Activated CD4-positive, alpha-beta T cell treated with anti-CD3 and anti-CD28 coated beads, Interleukin-2, amount 10 ng/mL, durations not matched to agents 7 days and 5 days (primary cell): ENCODE results near the gene HAUS5. TPM values are rescaled to one million over a fixed set of nuclear protein-coding genes. Genes with fewer than 3 reads are reported as not detected.

Source experiments
- CTCF ChIA-PET: fragments of 350-600 bp; sonication (Branson Sonifier 250); formaldehyde crosslinking; loops from one replicate; lab custom pipeline; 2021; ENCODE audit warnings: antibody characterized with exemption; lab: Charles Lee
- POLR2A ChIA-PET: fragments of 350-600 bp; sonication (Branson Sonifier 250); formaldehyde crosslinking; loops from one replicate; lab custom pipeline; 2021; ENCODE audit warnings: antibody characterized with exemption; lab: Charles Lee
- DNase-seq: peaks from one replicate; pipeline ENCODE4 v3.0.0-alpha.2; 2020
- H3K27ac Mint-ChIP-seq: one replicate; pipeline ENCODE4 v1.8.0; 2021; ENCODE audit warnings: mild to moderate bottlenecking, moderate library complexity, mixed read lengths
- H3K27me3 Mint-ChIP-seq: one replicate; pipeline ENCODE4 v1.8.0; 2021; ENCODE audit warnings: mixed read lengths
- H3K36me3 Mint-ChIP-seq: one replicate; pipeline ENCODE4 v1.8.0; 2021; ENCODE audit warnings: low read depth, mixed read lengths
- H3K4me1 Mint-ChIP-seq: one replicate; pipeline ENCODE4 v1.8.0; 2021; ENCODE audit warnings: mixed read lengths
- H3K4me3 Mint-ChIP-seq: one replicate; pipeline ENCODE4 v1.8.0; 2021; ENCODE audit warnings: mild to moderate bottlenecking, moderate library complexity, mixed read lengths
- H3K9me3 Mint-ChIP-seq: one replicate; pipeline ENCODE4 v1.8.0; 2021; ENCODE audit warnings: mixed read lengths
- total RNA-seq, 2 experiments: library from RNA; stranded (reverse); gene quantifications; one replicate each; pipeline ENCODE4 v1.2.3, GENCODE V29; 2021

Gene HAUS5
- total RNA-seq: 10 to 100 TPM; 52.2 to 57.9 TPM

- ChIA-PET CTCF (interaction anchor here (0.6 to 1.1 kb wide), 6 partner anchors 9 to 150 kb away, joined by 3 to 6 read pairs (median 4); no protein-coding TSS in a partner anchor), POLR2A (interaction anchor here (0.6 kb wide), 1 partner anchor 35 kb away, joined by 3 read pairs; the partner anchor contains the start of gene COX6B1)
- H3K4me1 Mint-ChIP-seq: peaks cover 53% of the 10 kb centered on the region
- peak; percentile 95 for DNase-seq
- H3K36me3 Mint-ChIP-seq: peaks cover 17% of the 10 kb centered on the region
- H3K4me3 Mint-ChIP-seq: peak within 1 kb of the TSS; percentile 85
- no peaks in the 10 kb centered on the region for H3K27me3 Mint-ChIP-seq
- peaks cover 7% of the 10 kb centered on the region for H3K9me3 Mint-ChIP-seq
- peak within 1 kb of the TSS; percentile 96 for H3K27ac Mint-ChIP-seq
These were observed at the start of gene HAUS5 for GRCh38 chr19:35612559-35613321. HAUS5 (plus strand) TSS chr19:35612735; CDS start chr19:35612795, 60 bp downstream.

GRCh38 chr19:35562776-35563175 lies 49.8 kb upstream of the HAUS5 start:
- no peaks in the 10 kb centered on the region for H3K36me3 Mint-ChIP-seq
- POLR2A ChIA-PET: no interaction called here
- CTCF ChIA-PET: no interaction called here

GRCh38 chr19:35563207-35563829 lies 49.2 kb upstream of the HAUS5 start, which contains the start of gene ATP4A:
ATP4A (minus strand) TSS chr19:35563658; CDS start chr19:35563629, 29 bp downstream.
- H3K9me3 Mint-ChIP-seq: no peaks in the 10 kb centered on the region
- DNase-seq: no peak
- H3K36me3 Mint-ChIP-seq: no peaks in the 10 kb centered on the region
- peaks cover 34% of the 10 kb centered on the region for H3K27me3 Mint-ChIP-seq
- H3K4me1 Mint-ChIP-seq: peaks cover 3% of the 10 kb centered on the region
- CTCF ChIA-PET: interaction anchor here (0.6 kb wide), 1 partner anchor 100 kb away, joined by 3 read pairs; no protein-coding TSS in a partner anchor
- H3K27ac Mint-ChIP-seq: no peak within 1 kb of the TSS
- POLR2A ChIA-PET: no interaction called here
- no peak within 1 kb of the TSS for H3K4me3 Mint-ChIP-seq

More at GRCh38 chr19:35562776-35563175, 49.8 kb upstream of the HAUS5 start:
- no peak overlapping the region for H3K4me3 Mint-ChIP-seq
- no peaks in the 10 kb centered on the region for H3K9me3 Mint-ChIP-seq
- H3K27me3 Mint-ChIP-seq: peaks cover 36% of the 10 kb centered on the region
- peaks cover 5% of the 10 kb centered on the region for H3K4me1 Mint-ChIP-seq
- DNase-seq: no peak
- no peak overlapping the region for H3K27ac Mint-ChIP-seq

- CTCF ChIA-PET: interaction anchor here (0.6 to 1.0 kb wide), 4 partner anchors 37 to 953 kb away, joined by 3 to 4 read pairs (median 4); no protein-coding TSS in a partner anchor
- H3K36me3 Mint-ChIP-seq: no peaks in the 10 kb centered on the region
These were observed 47.3 kb upstream of the HAUS5 start for GRCh38 chr19:35565016-35565856.

GRCh38 chr19:35566738-35567137 lies 45.8 kb upstream of the HAUS5 start:
- no peak overlapping the region for H3K27ac Mint-ChIP-seq
- H3K27me3 Mint-ChIP-seq: peaks cover 18% of the 10 kb centered on the region
- H3K36me3 Mint-ChIP-seq: no peaks in the 10 kb centered on the region
- no peak for DNase-seq
- ChIA-PET POLR2A (no interaction called here), CTCF (interaction anchor here (0.7 kb wide), 1 partner anchor 41 kb away, joined by 5 read pairs; no protein-coding TSS in a partner anchor)
- no peak overlapping the region for H3K4me3 Mint-ChIP-seq
- peaks cover 2% of the 10 kb centered on the region for H3K4me1 Mint-ChIP-seq
- no peaks in the 10 kb centered on the region for H3K9me3 Mint-ChIP-seq

More at GRCh38 chr19:35565016-35565856, 47.3 kb upstream of the HAUS5 start:
- Mint-ChIP-seq H3K4me1 (no peaks in the 10 kb centered on the region), H3K27ac (no peak overlapping the region), H3K27me3 (peaks cover 21% of the 10 kb centered on the region), H3K9me3 (no peaks in the 10 kb centered on the region), H3K4me3 (no peak overlapping the region)
- no peak for DNase-seq
- POLR2A ChIA-PET: no interaction called here

GRCh38 chr19:35569281-35569781 lies 43.2 kb upstream of the HAUS5 start:
- H3K4me1 Mint-ChIP-seq: peaks cover 3% of the 10 kb centered on the region
- no peak overlapping the region for H3K27ac Mint-ChIP-seq
- H3K9me3 Mint-ChIP-seq: peaks cover 4% of the 10 kb centered on the region
- no peaks in the 10 kb centered on the region for H3K36me3 Mint-ChIP-seq
- ChIA-PET POLR2A (no interaction called here), CTCF (no interaction called here)
- DNase-seq: no peak
- H3K4me3 Mint-ChIP-seq: no peak overlapping the region
- peaks cover 28% of the 10 kb centered on the region for H3K27me3 Mint-ChIP-seq

GRCh38 chr19:35571406-35571965 lies 41.0 kb upstream of the HAUS5 start:
- Mint-ChIP-seq H3K36me3 (no peaks in the 10 kb centered on the region), H3K27me3 (peaks cover 28% of the 10 kb centered on the region), H3K27ac (no peak overlapping the region), H3K9me3 (peaks cover 22% of the 10 kb centered on the region), H3K4me1 (peaks cover 3% of the 10 kb centered on the region), H3K4me3 (no peak overlapping the region)
- CTCF ChIA-PET: no interaction called here
- POLR2A ChIA-PET: no interaction called here
- no peak for DNase-seq

GRCh38 chr19:35577918-35578317 lies 34.6 kb upstream of the HAUS5 start:
- ChIA-PET CTCF (no interaction called here), POLR2A (no interaction called here)
- H3K27ac Mint-ChIP-seq: no peak overlapping the region

GRCh38 chr19:35578707-35579106 lies 33.8 kb upstream of the HAUS5 start:
- Mint-ChIP-seq H3K9me3 (peaks cover 39% of the 10 kb centered on the region), H3K4me3 (no peak overlapping the region), H3K27ac (no peak overlapping the region), H3K4me1 (no peaks in the 10 kb centered on the region), H3K27me3 (peaks cover 4% of the 10 kb centered on the region), H3K36me3 (no peaks in the 10 kb centered on the region)
- ChIA-PET CTCF (interaction anchor here (0.6 kb wide), 1 partner anchor 76 kb away, joined by 3 read pairs; no protein-coding TSS in a partner anchor), POLR2A (no interaction called here)
- DNase-seq: no peak

More at GRCh38 chr19:35577918-35578317, 34.6 kb upstream of the HAUS5 start:
- peaks cover 6% of the 10 kb centered on the region for H3K27me3 Mint-ChIP-seq
- no peaks in the 10 kb centered on the region for H3K4me1 Mint-ChIP-seq
- H3K36me3 Mint-ChIP-seq: no peaks in the 10 kb centered on the region
- H3K4me3 Mint-ChIP-seq: no peak overlapping the region
- no peak for DNase-seq
- peaks cover 39% of the 10 kb centered on the region for H3K9me3 Mint-ChIP-seq

GRCh38 chr19:35582760-35583159 lies 29.8 kb upstream of the HAUS5 start:
- H3K4me1 Mint-ChIP-seq: no peaks in the 10 kb centered on the region
- peaks cover 5% of the 10 kb centered on the region for H3K9me3 Mint-ChIP-seq
- no peak overlapping the region for H3K27ac Mint-ChIP-seq
- no peak for DNase-seq
- ChIA-PET POLR2A (no interaction called here), CTCF (no interaction called here)
- H3K36me3 Mint-ChIP-seq: no peaks in the 10 kb centered on the region
- H3K4me3 Mint-ChIP-seq: no peak overlapping the region
- H3K27me3 Mint-ChIP-seq: peaks cover 15% of the 10 kb centered on the region

GRCh38 chr19:35585848-35586247 lies 26.7 kb upstream of the HAUS5 start, which contains the start of gene PMIS2:
PMIS2 (plus strand) TSS chr19:35586173; CDS start chr19:35586260, 87 bp downstream.
- Mint-ChIP-seq H3K27ac (no peak within 1 kb of the TSS), H3K27me3 (peaks cover 15% of the 10 kb centered on the region), H3K4me1 (no peaks in the 10 kb centered on the region), H3K36me3 (no peaks in the 10 kb centered on the region), H3K9me3 (no peaks in the 10 kb centered on the region), H3K4me3 (no peak within 1 kb of the TSS)
- ChIA-PET POLR2A (no interaction called here), CTCF (no interaction called here)
- peak; percentile 8 for DNase-seq

GRCh38 chr19:35587321-35587720 lies 25.2 kb upstream of the HAUS5 start:
- peaks cover 15% of the 10 kb centered on the region for H3K27me3 Mint-ChIP-seq
- DNase-seq: no peak
- ChIA-PET CTCF (interaction anchor here (0.6 to 1.1 kb wide), 3 partner anchors 9 to 77 kb away, joined by 3 read pairs; no protein-coding TSS in a partner anchor), POLR2A (no interaction called here)
- H3K27ac Mint-ChIP-seq: no peak overlapping the region
- no peaks in the 10 kb centered on the region for H3K9me3 Mint-ChIP-seq
- no peaks in the 10 kb centered on the region for H3K36me3 Mint-ChIP-seq
- H3K4me1 Mint-ChIP-seq: no peaks in the 10 kb centered on the region
- H3K4me3 Mint-ChIP-seq: no peak overlapping the region
